HepG2 (cell line): ENCODE data around the gene TREM1. TPM values are rescaled to one million over a fixed set of nuclear protein-coding genes. Genes with fewer than 3 reads are reported as not detected.
A peak's percentile ranks its signal among the peaks of the same experiment; 100 is the strongest.

ENCODE experiments used
- CHD2 ChIP-seq: IDR thresholded peaks from 2 replicates; pipeline ENCODE4 v1.6.1; 2011; ENCODE audit warnings: low read depth, low read length, improper control_type of control experiment
- IRF2 ChIP-seq: IDR thresholded peaks from 2 replicates; pipeline ENCODE4 v1.6.1; 2018; ENCODE audit warnings: missing genetic modification reagents, missing compliant biosample characterization
- MYC ChIP-seq: sonication (generic); formaldehyde crosslinking; IDR thresholded peaks from 2 replicates; pipeline ENCODE4 v1.9.0; 2021; ENCODE audit warnings: missing genetic modification reagents, borderline replicate concordance
- MZF1 ChIP-seq: sonication (generic); formaldehyde crosslinking; IDR thresholded peaks from 2 replicates; pipeline ENCODE4 v1.8.1; 2023; ENCODE audit warnings: mild to moderate bottlenecking, missing genetic modification reagents, borderline replicate concordance
- NFIC ChIP-seq: IDR thresholded peaks from 2 replicates; pipeline ENCODE4 v1.6.1; 2012; ENCODE audit warnings: mild to moderate bottlenecking, low read length, inconsistent platforms
- NKX3-1 ChIP-seq: sonication (generic); formaldehyde crosslinking; IDR thresholded peaks from 2 replicates; pipeline ENCODE4 v1.5.0; 2020; ENCODE audit warnings: missing genetic modification reagents
- RARA ChIP-seq: IDR thresholded peaks from 2 replicates; pipeline ENCODE4 v1.6.1; 2016; ENCODE audit warnings: missing genetic modification reagents, missing compliant biosample characterization
- SMAD3 ChIP-seq: sonication (generic); formaldehyde crosslinking; IDR thresholded peaks from 2 replicates; pipeline ENCODE4 v1.4.0; 2020; ENCODE audit warnings: missing genetic modification reagents
- TCF7L2 ChIP-seq: IDR thresholded peaks from 2 replicates; pipeline ENCODE4 v1.6.1; 2011; ENCODE audit warnings: mild to moderate bottlenecking, low read depth, low read length, moderate library complexity
- ZBTB37 ChIP-seq: sonication (generic); formaldehyde crosslinking; IDR thresholded peaks from 2 replicates; pipeline ENCODE4 v1.4.0; 2020; ENCODE audit warnings: mild to moderate bottlenecking, missing genetic modification reagents
- ZFP36L1 ChIP-seq: sonication (generic); formaldehyde crosslinking; IDR thresholded peaks from 2 replicates; pipeline ENCODE4 v1.8.0; 2022; ENCODE audit warnings: mild to moderate bottlenecking, missing genetic modification reagents, moderate library complexity
- ZHX2 ChIP-seq, 2 experiments: sonication (generic) in 1 of 2; formaldehyde crosslinking in 1 of 2; IDR thresholded peaks; 2 replicates each; pipeline versions ENCODE4 v1.6.1 to v1.9.0; 2014 to 2022; ENCODE audit warnings: antibody characterized with exemption in 1 of 2, borderline replicate concordance in 1 of 2, inconsistent platforms in 1 of 2, low read depth in 1 of 2, missing genetic modification reagents in 1 of 2
- ZNF777 ChIP-seq: sonication (generic); formaldehyde crosslinking; IDR thresholded peaks from 2 replicates; pipeline ENCODE4 v1.4.0; 2020; ENCODE audit warnings: missing genetic modification reagents
- polyA plus RNA-seq, 8 experiments: library from polyadenylated mRNA; depleted of rRNA in 3 of 8; stranded (reverse) in 7 of 8; unstranded in 1 of 8; fragments of >200 nt; fragmentation: Illumina TruSeq in 4 of 8; extraction: Trizol in 4 of 8; gene quantifications; 2 replicates each; pipeline versions ENCODE4 v1.2.1 to v1.2.3, GENCODE V29; 2011 to 2016; ENCODE audit warnings: low read depth in 4 of 8, missing spikeins in 1 of 8, mixed read lengths in 1 of 8; ENCODE audit not compliant: insufficient read depth in 1 of 8
- total RNA-seq, 5 experiments: library from RNA; depleted of rRNA; stranded (reverse); fragments of >200 nt; fragmentation: Illumina TruSeq; extraction: Trizol; gene quantifications; 2 replicates each; pipeline ENCODE4 v1.2.3, GENCODE V29; 2016; ENCODE audit warnings: low read depth in 1 of 5
- TF ChIP-seq, protein P1 (sequence below): sonication (generic); formaldehyde crosslinking; IDR thresholded peaks from 2 replicates; pipeline ENCODE4 v1.4.0; 2020; ENCODE audit warnings: missing genetic modification reagents
- TF ChIP-seq, protein P2 (sequence below): sonication (generic); formaldehyde crosslinking; IDR thresholded peaks from 2 replicates; pipeline ENCODE4 v1.5.1; 2020; ENCODE audit warnings: missing genetic modification reagents, mild to moderate bottlenecking, borderline replicate concordance

Gene TREM1
- total and polyA plus RNA-seq, 2 of the 13 experiments (the other 11 are each of a cell fraction or from before 2014, with no cell fraction given) = 0.49 TPM; not detected in 1

DNA sequence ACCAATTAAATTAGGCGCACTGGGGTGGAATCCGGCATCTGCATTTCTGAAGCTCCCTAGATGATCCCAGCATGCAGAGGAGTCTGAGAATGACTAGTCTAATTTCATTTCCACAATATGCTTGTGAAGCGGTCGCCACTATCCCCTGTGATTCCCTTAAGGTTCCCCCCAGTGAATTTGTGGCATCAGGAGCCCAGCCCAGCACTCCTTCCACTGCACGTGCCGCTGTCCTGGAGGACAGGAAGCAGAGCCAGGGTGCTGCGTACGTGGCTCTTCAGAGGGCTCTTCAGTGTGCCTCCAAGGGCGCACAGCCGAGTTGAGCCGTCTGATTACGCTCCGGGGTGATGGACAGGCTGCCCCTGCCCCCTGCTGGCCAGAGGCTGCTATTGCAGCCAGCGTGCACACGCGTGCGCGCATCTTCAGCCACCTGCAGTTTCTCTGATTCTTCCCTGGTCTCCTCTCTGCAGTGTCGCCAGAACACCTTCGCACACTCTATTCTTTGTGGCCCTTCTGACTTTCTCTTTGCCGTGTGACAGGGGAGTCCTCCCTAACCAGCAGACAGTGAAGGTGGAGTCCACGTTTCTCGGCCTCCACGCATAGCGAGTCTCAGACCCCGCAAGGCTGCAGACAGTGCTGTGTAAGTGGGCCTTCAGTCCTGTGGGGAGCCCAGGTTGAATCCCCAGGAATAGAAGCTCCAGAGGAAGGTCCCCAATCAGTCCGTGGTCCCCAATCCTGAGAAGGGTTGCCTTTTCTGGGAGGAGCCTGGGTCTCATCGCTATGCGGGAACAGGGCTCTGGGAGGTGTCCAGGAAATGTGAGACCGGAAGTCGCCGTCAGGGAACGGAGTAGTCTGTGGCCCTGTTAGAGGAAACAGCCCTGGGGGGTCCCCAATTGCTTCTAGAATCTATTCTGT is 32.4 kb upstream of the TREM1 start (continued):
- no peak for TF ChIP-seq ZHX2 (IDR thresholded peaks at IDR 0.05; ENCODE audit: low read depth)
- no peak for TF ChIP-seq ZHX2 (CRISPR knock-in tag; IDR thresholded peaks at IDR 0.05; ENCODE audit: borderline replicate concordance)
- TF ChIP-seq, protein P1, sequence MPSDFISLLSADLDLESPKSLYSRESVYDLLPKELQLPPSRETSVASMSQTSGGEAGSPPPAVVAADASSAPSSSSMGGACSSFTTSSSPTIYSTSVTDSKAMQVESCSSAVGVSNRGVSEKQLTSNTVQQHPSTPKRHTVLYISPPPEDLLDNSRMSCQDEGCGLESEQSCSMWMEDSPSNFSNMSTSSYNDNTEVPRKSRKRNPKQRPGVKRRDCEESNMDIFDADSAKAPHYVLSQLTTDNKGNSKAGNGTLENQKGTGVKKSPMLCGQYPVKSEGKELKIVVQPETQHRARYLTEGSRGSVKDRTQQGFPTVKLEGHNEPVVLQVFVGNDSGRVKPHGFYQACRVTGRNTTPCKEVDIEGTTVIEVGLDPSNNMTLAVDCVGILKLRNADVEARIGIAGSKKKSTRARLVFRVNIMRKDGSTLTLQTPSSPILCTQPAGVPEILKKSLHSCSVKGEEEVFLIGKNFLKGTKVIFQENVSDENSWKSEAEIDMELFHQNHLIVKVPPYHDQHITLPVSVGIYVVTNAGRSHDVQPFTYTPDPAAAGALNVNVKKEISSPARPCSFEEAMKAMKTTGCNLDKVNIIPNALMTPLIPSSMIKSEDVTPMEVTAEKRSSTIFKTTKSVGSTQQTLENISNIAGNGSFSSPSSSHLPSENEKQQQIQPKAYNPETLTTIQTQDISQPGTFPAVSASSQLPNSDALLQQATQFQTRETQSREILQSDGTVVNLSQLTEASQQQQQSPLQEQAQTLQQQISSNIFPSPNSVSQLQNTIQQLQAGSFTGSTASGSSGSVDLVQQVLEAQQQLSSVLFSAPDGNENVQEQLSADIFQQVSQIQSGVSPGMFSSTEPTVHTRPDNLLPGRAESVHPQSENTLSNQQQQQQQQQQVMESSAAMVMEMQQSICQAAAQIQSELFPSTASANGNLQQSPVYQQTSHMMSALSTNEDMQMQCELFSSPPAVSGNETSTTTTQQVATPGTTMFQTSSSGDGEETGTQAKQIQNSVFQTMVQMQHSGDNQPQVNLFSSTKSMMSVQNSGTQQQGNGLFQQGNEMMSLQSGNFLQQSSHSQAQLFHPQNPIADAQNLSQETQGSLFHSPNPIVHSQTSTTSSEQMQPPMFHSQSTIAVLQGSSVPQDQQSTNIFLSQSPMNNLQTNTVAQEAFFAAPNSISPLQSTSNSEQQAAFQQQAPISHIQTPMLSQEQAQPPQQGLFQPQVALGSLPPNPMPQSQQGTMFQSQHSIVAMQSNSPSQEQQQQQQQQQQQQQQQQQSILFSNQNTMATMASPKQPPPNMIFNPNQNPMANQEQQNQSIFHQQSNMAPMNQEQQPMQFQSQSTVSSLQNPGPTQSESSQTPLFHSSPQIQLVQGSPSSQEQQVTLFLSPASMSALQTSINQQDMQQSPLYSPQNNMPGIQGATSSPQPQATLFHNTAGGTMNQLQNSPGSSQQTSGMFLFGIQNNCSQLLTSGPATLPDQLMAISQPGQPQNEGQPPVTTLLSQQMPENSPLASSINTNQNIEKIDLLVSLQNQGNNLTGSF (CRISPR knock-in tag) = no peak
- TF ChIP-seq NFIC = no peak
- no peak for TF ChIP-seq MZF1 (CRISPR knock-in tag)
- TF ChIP-seq MYC (CRISPR knock-in tag) = peak; percentile 82; the same call in 1 of the 2 replicates
- TF ChIP-seq ZBTB37 = no peak
- TF ChIP-seq IRF2 (CRISPR knock-in tag) = peak; percentile 78
- TF ChIP-seq SMAD3 (CRISPR knock-in tag) = 0 out of 2 replicates have a peak, but pooled peaks have one; percentile 29
- peak; percentile 94 for TF ChIP-seq ZNF777 (CRISPR knock-in tag)
- no peak for TF ChIP-seq ZFP36L1 (CRISPR knock-in tag)
- TF ChIP-seq NKX3-1 (CRISPR knock-in tag) = peak; percentile 32; the same call in 1 of the 2 replicates
- TF ChIP-seq, protein P2, sequence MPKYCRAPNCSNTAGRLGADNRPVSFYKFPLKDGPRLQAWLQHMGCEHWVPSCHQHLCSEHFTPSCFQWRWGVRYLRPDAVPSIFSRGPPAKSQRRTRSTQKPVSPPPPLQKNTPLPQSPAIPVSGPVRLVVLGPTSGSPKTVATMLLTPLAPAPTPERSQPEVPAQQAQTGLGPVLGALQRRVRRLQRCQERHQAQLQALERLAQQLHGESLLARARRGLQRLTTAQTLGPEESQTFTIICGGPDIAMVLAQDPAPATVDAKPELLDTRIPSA (CRISPR knock-in tag) = no peak
- no peak for TF ChIP-seq RARA (CRISPR knock-in tag)
- no peak for TF ChIP-seq CHD2
- no peak for TF ChIP-seq TCF7L2
